ENCODE measurements around the gene RALA.
"Not testable (repeated sequence)": the region's sequence is repeated elsewhere in the genome, so short reads cannot be mapped to it uniquely, and the experiment has no call there.

The RALA gene

GRCh38 chr7:39661960-39662359 lies 38.6 kb downstream of the RALA start:
- TF ChIP-seq CTCF (IDR thresholded peaks at IDR 0.05; ENCODE audit: borderline replicate concordance, insufficient read depth, low read depth, low read length), result no peak
- no peak overlapping the region for H3K4me3 ChIP-seq (ENCODE audit: low read depth, low read length)

GRCh38 chr7:39663263-39663662 lies 39.9 kb downstream of the RALA start:
- no peak overlapping the region for H3K4me3 ChIP-seq (ENCODE audit: low read depth, low read length)
- TF ChIP-seq CTCF (IDR thresholded peaks at IDR 0.05; ENCODE audit: borderline replicate concordance, insufficient read depth, low read depth, low read length), result no peak

- no peak overlapping the region for H3K4me3 ChIP-seq (ENCODE audit: low read depth, low read length)
- TF ChIP-seq CTCF (IDR thresholded peaks at IDR 0.05; ENCODE audit: borderline replicate concordance, insufficient read depth, low read depth, low read length), result no peak
These were observed 40.7 kb downstream of the RALA start for GRCh38 chr7:39664057-39664456.

- no peak for TF ChIP-seq CTCF (IDR thresholded peaks at IDR 0.05; ENCODE audit: borderline replicate concordance, insufficient read depth, low read depth, low read length)
- no peak overlapping the region for H3K4me3 ChIP-seq (ENCODE audit: low read depth, low read length)
These were observed 41.2 kb downstream of the RALA start for GRCh38 chr7:39664585-39664984.

GRCh38 chr7:39666562-39666961 lies 43.2 kb downstream of the RALA start:
- TF ChIP-seq CTCF (IDR thresholded peaks at IDR 0.05; ENCODE audit: borderline replicate concordance, insufficient read depth, low read depth, low read length), result no peak
- H3K4me3 ChIP-seq (ENCODE audit: low read depth, low read length), result no peak overlapping the region

- no peak overlapping the region for H3K4me3 ChIP-seq (ENCODE audit: low read depth, low read length)
These were observed 44.1 kb downstream of the RALA start for GRCh38 chr7:39667341-39667923.

GRCh38 chr7:39668280-39668679 lies 44.9 kb downstream of the RALA start:
- not testable (repeated sequence) for H3K4me3 ChIP-seq (ENCODE audit: low read depth, low read length)

More at GRCh38 chr7:39667341-39667923, 44.1 kb downstream of the RALA start:
- no peak for TF ChIP-seq CTCF (IDR thresholded peaks at IDR 0.05; ENCODE audit: borderline replicate concordance, insufficient read depth, low read depth, low read length)

GRCh38 chr7:39670052-39670451 lies 46.7 kb downstream of the RALA start:
- H3K4me3 ChIP-seq (ENCODE audit: low read depth, low read length), result no peak overlapping the region
- no peak for TF ChIP-seq CTCF (IDR thresholded peaks at IDR 0.05; ENCODE audit: borderline replicate concordance, insufficient read depth, low read depth, low read length)

Data from GM12875 (cell line).